ENCODE measurements around the gene PROM1. TPM values are rescaled to one million over a fixed set of nuclear protein-coding genes. Genes with fewer than 3 reads are reported as not detected.

The PROM1 gene
- polyA plus RNA-seq, 1 donor from 2014 or later: 1.1 TPM

- TF ChIP-seq EZH2 (IDR thresholded peaks at IDR 0.05; ENCODE audit: borderline replicate concordance, insufficient read depth, low read length, poor library complexity, severe bottlenecking) (no peak), RAD21 (conservative IDR thresholded peaks at IDR 0.05) (no peak), MXI1 (conservative IDR thresholded peaks at IDR 0.05; ENCODE audit: poor library complexity, severe bottlenecking) (no peak), POLR2AphosphoS5 (IDR thresholded peaks at IDR 0.05) (no peak), TAF1 (IDR thresholded peaks at IDR 0.05; ENCODE audit: low read depth) (no peak), REST (IDR thresholded peaks at IDR 0.05; ENCODE audit: borderline replicate concordance) (no peak), EP300 (conservative IDR thresholded peaks at IDR 0.05; ENCODE audit: poor library complexity, severe bottlenecking) (no peak)
- TF ChIP-seq, protein P1, sequence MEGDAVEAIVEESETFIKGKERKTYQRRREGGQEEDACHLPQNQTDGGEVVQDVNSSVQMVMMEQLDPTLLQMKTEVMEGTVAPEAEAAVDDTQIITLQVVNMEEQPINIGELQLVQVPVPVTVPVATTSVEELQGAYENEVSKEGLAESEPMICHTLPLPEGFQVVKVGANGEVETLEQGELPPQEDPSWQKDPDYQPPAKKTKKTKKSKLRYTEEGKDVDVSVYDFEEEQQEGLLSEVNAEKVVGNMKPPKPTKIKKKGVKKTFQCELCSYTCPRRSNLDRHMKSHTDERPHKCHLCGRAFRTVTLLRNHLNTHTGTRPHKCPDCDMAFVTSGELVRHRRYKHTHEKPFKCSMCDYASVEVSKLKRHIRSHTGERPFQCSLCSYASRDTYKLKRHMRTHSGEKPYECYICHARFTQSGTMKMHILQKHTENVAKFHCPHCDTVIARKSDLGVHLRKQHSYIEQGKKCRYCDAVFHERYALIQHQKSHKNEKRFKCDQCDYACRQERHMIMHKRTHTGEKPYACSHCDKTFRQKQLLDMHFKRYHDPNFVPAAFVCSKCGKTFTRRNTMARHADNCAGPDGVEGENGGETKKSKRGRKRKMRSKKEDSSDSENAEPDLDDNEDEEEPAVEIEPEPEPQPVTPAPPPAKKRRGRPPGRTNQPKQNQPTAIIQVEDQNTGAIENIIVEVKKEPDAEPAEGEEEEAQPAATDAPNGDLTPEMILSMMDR (IDR thresholded peaks at IDR 0.05; ENCODE audit: poor library complexity, severe bottlenecking): no peak
- H3F3A ChIP-seq (ENCODE audit: insufficient read depth, low read length, poor library complexity, severe bottlenecking): no peaks in the 10 kb centered on the region
- no peak overlapping the region for H3K27ac ChIP-seq (ENCODE audit: low read length)
- no peaks in the 10 kb centered on the region for H3K27me3 ChIP-seq (ENCODE audit: insufficient read depth, low read depth, low read length)
- H4K20me1 ChIP-seq (ENCODE audit: insufficient read depth): no peaks in the 10 kb centered on the region
- no peaks in the 10 kb centered on the region for H3K36me3 ChIP-seq (ENCODE audit: insufficient read depth, low read length)
- H3K79me2 ChIP-seq (replicated peaks; ENCODE audit: insufficient read depth, low read length): no peaks in the 10 kb centered on the region
- no peaks in the 10 kb centered on the region for H3K9me2 ChIP-seq (ENCODE audit: insufficient read depth, low read length)
- H3K9me3 ChIP-seq (ENCODE audit: low read length): no peaks in the 10 kb centered on the region
- H3K4me3 ChIP-seq (ENCODE audit: low read length): no peak overlapping the region
- H3K4me2 ChIP-seq (ENCODE audit: low read length): no peak overlapping the region
- no peak overlapping the region for H2AFZ ChIP-seq (ENCODE audit: low read depth, low read length)
- no peak overlapping the region for H3K9ac ChIP-seq (ENCODE audit: low read length)
Observed at GRCh38 chr4:16092682-16093319, 9.0 kb upstream of the PROM1 start.

DNA sequence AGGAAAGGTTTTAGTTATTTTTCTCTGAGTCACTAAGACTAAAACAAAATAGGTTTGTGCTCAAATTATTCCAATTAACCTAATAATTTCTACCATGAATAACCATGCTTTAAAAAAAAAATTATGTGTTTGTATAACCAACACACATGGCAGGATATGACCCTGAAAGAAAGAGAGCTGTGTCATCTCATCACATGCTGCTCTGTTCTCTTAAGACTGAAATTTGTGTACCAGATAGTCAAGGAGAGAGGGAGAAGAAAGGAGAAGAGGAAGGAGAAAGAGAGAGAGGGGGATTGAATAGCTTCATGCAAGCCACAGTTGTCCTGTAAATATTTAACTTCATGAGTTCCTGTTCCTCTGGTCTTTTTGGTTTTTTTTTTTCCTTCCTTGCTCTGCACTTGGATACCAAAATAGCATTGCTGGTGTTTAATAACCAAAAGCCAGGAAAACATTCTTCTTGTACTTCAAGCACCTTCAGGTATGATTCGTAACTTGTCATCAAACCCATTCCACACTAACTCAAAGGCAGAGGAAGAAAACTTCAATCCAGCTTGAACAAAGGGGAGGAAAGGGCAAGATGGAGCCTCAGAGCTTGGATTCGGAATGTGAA is 6.4 kb upstream of the PROM1 start:
- no peak overlapping the region for H3K4me2 ChIP-seq (ENCODE audit: low read length)
- H3K9ac ChIP-seq (ENCODE audit: low read length): no peak overlapping the region
- TF ChIP-seq REST (IDR thresholded peaks at IDR 0.05; ENCODE audit: borderline replicate concordance): no peak
- no peak for TF ChIP-seq EZH2 (IDR thresholded peaks at IDR 0.05; ENCODE audit: borderline replicate concordance, insufficient read depth, low read length, poor library complexity, severe bottlenecking)
- TF ChIP-seq, protein P1 (IDR thresholded peaks at IDR 0.05; ENCODE audit: poor library complexity, severe bottlenecking): no peak
- no peak for TF ChIP-seq MXI1 (conservative IDR thresholded peaks at IDR 0.05; ENCODE audit: poor library complexity, severe bottlenecking)
- no peak for TF ChIP-seq TAF1 (IDR thresholded peaks at IDR 0.05; ENCODE audit: low read depth)
- no peak for TF ChIP-seq POLR2AphosphoS5 (IDR thresholded peaks at IDR 0.05)
- no peak for TF ChIP-seq SMC3 (conservative IDR thresholded peaks at IDR 0.05; ENCODE audit: poor library complexity)
- no peak for TF ChIP-seq EP300 (conservative IDR thresholded peaks at IDR 0.05; ENCODE audit: poor library complexity, severe bottlenecking)
- no peak for TF ChIP-seq RAD21 (conservative IDR thresholded peaks at IDR 0.05)
- no peak overlapping the region for H3K27ac ChIP-seq (ENCODE audit: low read length)
- no peaks in the 10 kb centered on the region for H3K79me2 ChIP-seq (replicated peaks; ENCODE audit: insufficient read depth, low read length)
- H3K9me2 ChIP-seq (ENCODE audit: insufficient read depth, low read length): no peaks in the 10 kb centered on the region
- H3K36me3 ChIP-seq (ENCODE audit: insufficient read depth, low read length): no peaks in the 10 kb centered on the region
- no peak overlapping the region for H3K4me3 ChIP-seq (ENCODE audit: low read length)
- no peak overlapping the region for H2AFZ ChIP-seq (ENCODE audit: low read depth, low read length)
- no peaks in the 10 kb centered on the region for H4K20me1 ChIP-seq (ENCODE audit: insufficient read depth)
- no peaks in the 10 kb centered on the region for H3K9me3 ChIP-seq (ENCODE audit: low read length)
- H3K27me3 ChIP-seq (ENCODE audit: insufficient read depth, low read depth, low read length): no peaks in the 10 kb centered on the region
- no peaks in the 10 kb centered on the region for H3F3A ChIP-seq (ENCODE audit: insufficient read depth, low read length, poor library complexity, severe bottlenecking)
